ENCODE measurements around the gene LNPEP. TPM values are rescaled to one million over a fixed set of nuclear protein-coding genes. Genes with fewer than 3 reads are reported as not detected.

LNPEP gene
- total RNA-seq, 1 donor from 2014 or later = 19.6 TPM

- Mint-ChIP-seq H3K27ac (peak overlapping the region; percentile 31), H3K4me3 (no peak overlapping the region), H3K27me3 (ENCODE audit: insufficient read depth, low read depth) (no peaks in the 10 kb centered on the region), H3K9me3 (no peaks in the 10 kb centered on the region), H3K36me3 (no peaks in the 10 kb centered on the region), H3K4me1 (peaks cover 21% of the 10 kb centered on the region)
- no peaks in the 10 kb centered on the region for H3K4me1 ChIP-seq
- H4K20me1 ChIP-seq (ENCODE audit: low read depth) = no peaks in the 10 kb centered on the region
- H2AFZ ChIP-seq (replicated peaks) = no peak overlapping the region
- DNase-seq (ENCODE audit: low spot score) = no peak
- H3K9me3 ChIP-seq (ENCODE audit: low read depth) = no peaks in the 10 kb centered on the region
- H3K4me2 ChIP-seq = no peak overlapping the region
- no peaks in the 10 kb centered on the region for H3K79me2 ChIP-seq (ENCODE audit: low read depth)
- no peak overlapping the region for H3K9ac ChIP-seq
- H3K27me3 ChIP-seq = no peaks in the 10 kb centered on the region
- no peaks in the 10 kb centered on the region for H3F3A ChIP-seq (ENCODE audit: low read depth)
- H3K27ac ChIP-seq = no peak overlapping the region
- TF ChIP-seq CTCF (IDR thresholded peaks at IDR 0.05) = no peak
- TF ChIP-seq EZH2 (IDR thresholded peaks at IDR 0.05) = no peak
- TF ChIP-seq EZH2phosphoT487 (IDR thresholded peaks at IDR 0.05) = no peak
- no peaks in the 10 kb centered on the region for H3K36me3 ChIP-seq
- H3K4me3 ChIP-seq = no peak overlapping the region
Measured at GRCh38 chr5:96968614-96969013, 32.7 kb downstream of the LNPEP start.

DNA sequence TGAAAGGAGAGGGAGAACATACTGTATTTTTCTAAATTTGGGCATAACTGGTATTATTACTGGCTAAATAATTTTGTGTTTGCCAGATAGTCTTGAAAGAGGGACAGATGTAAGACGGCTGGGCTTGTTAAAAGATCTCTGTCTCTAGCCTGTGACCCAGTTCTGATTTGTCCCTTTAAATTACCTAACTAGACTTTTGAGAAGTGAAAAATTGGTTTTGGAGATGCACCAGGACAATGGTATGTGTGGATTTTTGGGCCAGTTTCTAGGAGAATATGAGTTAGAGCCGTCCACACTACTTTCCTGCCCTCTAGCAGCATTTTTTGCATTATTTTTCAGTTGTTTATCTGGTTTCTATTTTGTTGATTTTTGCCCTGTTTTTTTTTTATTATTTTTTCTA, 33.5 kb downstream of the LNPEP start:
- DNase-seq (ENCODE audit: low spot score) = no peak
- no peaks in the 10 kb centered on the region for H3K79me2 ChIP-seq (ENCODE audit: low read depth)
- H2AFZ ChIP-seq (replicated peaks) = no peak overlapping the region
- H3K9ac ChIP-seq = no peak overlapping the region
- H4K20me1 ChIP-seq (ENCODE audit: low read depth) = no peaks in the 10 kb centered on the region
- no peaks in the 10 kb centered on the region for H3K4me1 ChIP-seq
- Mint-ChIP-seq H3K4me3 (no peak overlapping the region), H3K9me3 (no peaks in the 10 kb centered on the region), H3K36me3 (no peaks in the 10 kb centered on the region), H3K27ac (no peak overlapping the region), H3K27me3 (ENCODE audit: insufficient read depth, low read depth) (peaks cover 1% of the 10 kb centered on the region), H3K4me1 (peaks cover 26% of the 10 kb centered on the region)
- no peak overlapping the region for H3K27ac ChIP-seq
- H3K9me3 ChIP-seq (ENCODE audit: low read depth) = no peaks in the 10 kb centered on the region
- H3F3A ChIP-seq (ENCODE audit: low read depth) = no peaks in the 10 kb centered on the region
- H3K27me3 ChIP-seq = no peaks in the 10 kb centered on the region
- no peaks in the 10 kb centered on the region for H3K36me3 ChIP-seq
- no peak overlapping the region for H3K4me3 ChIP-seq
- no peak overlapping the region for H3K4me2 ChIP-seq
- TF ChIP-seq EZH2 (IDR thresholded peaks at IDR 0.05) (no peak), EZH2phosphoT487 (IDR thresholded peaks at IDR 0.05) (no peak), CTCF (IDR thresholded peaks at IDR 0.05) (no peak)

DNA sequence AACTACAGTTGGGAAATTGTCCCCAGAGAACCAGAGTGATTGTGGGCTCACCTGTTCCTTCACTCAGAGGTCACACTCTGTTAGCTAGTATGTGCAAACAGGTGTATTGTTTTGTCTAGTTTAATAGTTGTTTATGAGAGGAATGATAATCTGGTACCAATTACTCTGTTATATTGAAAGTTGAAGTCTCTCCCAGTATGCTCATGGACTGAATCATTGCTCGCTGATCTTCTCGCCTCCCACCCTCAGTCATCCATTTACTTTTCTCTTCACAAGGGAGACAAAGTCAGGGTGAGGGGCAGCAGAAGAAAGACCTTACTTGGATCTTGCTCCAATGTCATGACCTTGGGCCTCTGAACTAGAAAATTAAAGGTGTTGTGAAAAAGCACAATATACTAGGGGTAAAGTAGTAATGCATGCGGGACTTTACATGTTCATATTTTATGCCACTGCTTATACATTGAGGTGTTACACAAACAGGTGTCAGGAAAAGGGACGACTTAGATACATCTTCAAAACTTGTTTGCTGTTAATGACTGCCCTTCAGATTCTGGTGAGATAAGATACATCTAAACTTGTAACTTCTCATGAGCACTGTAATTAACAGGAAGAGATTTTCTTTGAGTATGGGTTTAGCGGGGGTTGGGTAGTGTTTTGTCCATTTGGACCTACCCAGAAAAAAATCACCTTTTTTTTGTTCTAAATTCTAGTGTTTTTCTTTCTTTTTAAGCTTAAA, 36.9 kb downstream of the LNPEP start:
- Histone ChIP-seq H3K27ac (no peak overlapping the region), H3K4me1 (no peaks in the 10 kb centered on the region), H3K79me2 (ENCODE audit: low read depth) (no peaks in the 10 kb centered on the region), H4K20me1 (ENCODE audit: low read depth) (no peaks in the 10 kb centered on the region), H2AFZ (replicated peaks) (no peak overlapping the region), H3K36me3 (no peaks in the 10 kb centered on the region), H3K4me2 (no peak overlapping the region), H3K4me3 (no peak overlapping the region), H3K9me3 (ENCODE audit: low read depth) (no peaks in the 10 kb centered on the region), H3K9ac (no peak overlapping the region), H3F3A (ENCODE audit: low read depth) (no peaks in the 10 kb centered on the region), H3K27me3 (no peaks in the 10 kb centered on the region)
- TF ChIP-seq EZH2phosphoT487 (IDR thresholded peaks at IDR 0.05) (no peak), EZH2 (IDR thresholded peaks at IDR 0.05) (no peak), CTCF (IDR thresholded peaks at IDR 0.05) (no peak)
- H3K4me3 Mint-ChIP-seq = no peak overlapping the region
- no peak for DNase-seq (ENCODE audit: low spot score)
- peaks cover 34% of the 10 kb centered on the region for H3K4me1 Mint-ChIP-seq
- H3K27me3 Mint-ChIP-seq (ENCODE audit: insufficient read depth, low read depth) = peaks cover 2% of the 10 kb centered on the region
- no peak overlapping the region for H3K27ac Mint-ChIP-seq
- H3K9me3 Mint-ChIP-seq = no peaks in the 10 kb centered on the region
- H3K36me3 Mint-ChIP-seq = no peaks in the 10 kb centered on the region

Data from neural progenitor cell (in vitro differentiated cells).